ENCODE measurements around the gene HLA-DOB.
"Not testable (repeated sequence)": the region's sequence is repeated elsewhere in the genome, so short reads cannot be mapped to it uniquely, and the experiment has no call there.

The HLA-DOB gene

GRCh38 chr6:32815996-32816395 is 806 bp downstream of the HLA-DOB start:
- DNase-seq (ENCODE audit: extremely low read depth in 1 of 2, low read depth in 1 of 2), result no peak

GRCh38 chr6:32815115-32815514 is 1.7 kb downstream of the HLA-DOB start:
- DNase-seq (ENCODE audit: extremely low read depth in 1 of 2, low read depth in 1 of 2), result no peak

- DNase-seq (ENCODE audit: extremely low read depth in 1 of 2, low read depth in 1 of 2), result no peak
These were observed 2.7 kb downstream of the HLA-DOB start for GRCh38 chr6:32814145-32814544.

- DNase-seq (ENCODE audit: extremely low read depth in 1 of 2, low read depth in 1 of 2), result no peak
These were observed 7.6 kb downstream of the HLA-DOB start for GRCh38 chr6:32809171-32809570.

DNA sequence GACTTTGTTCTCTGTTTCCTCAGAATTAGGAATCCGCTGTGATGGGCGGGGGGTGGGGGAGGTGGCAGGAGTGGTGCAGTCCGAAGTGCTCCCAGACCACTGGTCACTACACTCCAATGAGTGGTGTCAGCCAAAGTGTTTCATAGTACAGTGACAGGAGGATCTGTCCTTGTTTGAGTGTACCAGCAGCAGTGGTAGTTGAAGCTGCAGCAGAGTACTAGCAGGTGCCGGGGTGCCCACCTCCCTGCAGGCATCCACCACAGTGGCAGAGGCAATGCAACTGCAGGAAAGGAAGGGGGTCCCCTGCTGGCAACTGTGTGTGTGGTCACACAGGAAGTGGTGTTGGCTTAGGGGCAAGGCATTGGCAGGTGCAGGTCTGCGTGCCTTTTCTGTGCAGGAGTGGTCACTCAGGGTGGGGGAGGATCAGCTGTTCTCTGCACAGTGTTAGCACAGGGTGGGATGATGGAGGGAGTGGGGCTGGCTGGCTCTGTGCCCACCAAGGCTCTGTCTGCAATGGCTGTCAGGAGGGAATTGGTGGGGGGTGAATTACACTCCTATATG is 9.7 kb downstream of the HLA-DOB start:
- DNase-seq (ENCODE audit: extremely low read depth in 1 of 2, low read depth in 1 of 2), result no peak

DNA sequence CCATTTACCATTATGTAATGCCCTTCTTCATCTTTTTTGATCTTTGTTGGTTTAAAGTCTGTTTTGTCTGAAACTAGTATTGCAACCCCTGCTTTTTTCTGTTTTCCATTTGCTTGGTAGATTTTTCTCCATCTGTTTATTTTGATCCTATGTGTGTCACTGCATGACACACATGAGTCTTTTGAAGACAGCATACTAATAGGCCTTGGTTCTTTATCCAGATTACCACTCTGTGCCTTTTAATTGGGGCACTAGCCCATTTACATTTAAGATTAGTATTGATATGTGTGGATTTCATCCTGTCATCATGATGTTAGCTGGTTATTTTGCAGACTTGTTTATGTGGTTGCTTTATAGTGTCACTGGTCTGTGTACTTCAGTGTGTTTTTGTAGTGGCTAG is 11.4 kb downstream of the HLA-DOB start:
- DNase-seq (ENCODE audit: extremely low read depth in 1 of 2, low read depth in 1 of 2), result not testable (repeated sequence)

DNA sequence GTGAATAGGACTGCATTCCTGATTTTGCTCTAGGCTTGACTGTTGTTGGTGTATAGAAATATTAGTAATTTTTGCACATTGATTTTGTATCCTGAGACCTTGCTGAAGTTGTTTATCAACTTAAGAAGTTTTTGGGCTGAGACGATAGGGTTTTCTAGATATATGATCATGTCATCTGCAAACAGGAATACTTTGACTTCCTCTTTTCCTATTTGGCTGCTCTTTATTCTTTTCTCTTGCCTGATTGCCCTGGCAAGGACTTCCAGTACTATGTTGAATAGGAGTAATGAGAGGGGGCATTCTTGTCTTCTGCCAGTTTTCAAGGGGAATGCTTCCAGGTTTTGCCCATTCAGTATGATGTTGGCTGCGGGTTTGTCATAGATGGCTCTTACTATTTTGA is 13.4 kb downstream of the HLA-DOB start:
- no peak for DNase-seq (ENCODE audit: extremely low read depth in 1 of 2, low read depth in 1 of 2)

DNA sequence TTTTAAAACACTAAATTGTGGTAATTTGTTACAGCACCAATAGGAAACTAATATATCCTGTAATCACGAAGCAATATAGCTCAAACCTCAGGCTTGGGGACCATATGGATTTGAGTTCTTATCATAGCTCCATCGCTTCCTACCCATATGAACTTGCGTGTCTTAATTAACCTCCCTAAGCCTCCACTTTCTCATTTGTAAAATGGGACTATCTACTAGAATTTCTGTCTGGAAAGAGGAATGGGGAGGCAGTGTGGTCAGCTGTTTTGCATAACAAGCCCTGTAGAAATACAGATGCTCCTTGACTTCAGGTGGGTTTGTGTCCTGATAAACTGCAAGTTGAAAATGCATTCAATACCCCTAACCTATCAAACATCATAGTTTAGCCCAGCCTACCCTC is 17.1 kb downstream of the HLA-DOB start:
- no peak for DNase-seq (ENCODE audit: extremely low read depth in 1 of 2, low read depth in 1 of 2)

GRCh38 chr6:32799168-32799567 is 17.6 kb downstream of the HLA-DOB start:
- no peak for DNase-seq (ENCODE audit: extremely low read depth in 1 of 2, low read depth in 1 of 2)

- DNase-seq (ENCODE audit: extremely low read depth in 1 of 2, low read depth in 1 of 2), result peak; percentile 53 to 70
These were observed 19.7 kb downstream of the HLA-DOB start for GRCh38 chr6:32796848-32797776.

- DNase-seq (ENCODE audit: extremely low read depth in 1 of 2, low read depth in 1 of 2), result no peak
These were observed 22.3 kb downstream of the HLA-DOB start for GRCh38 chr6:32794510-32794909.

- DNase-seq (ENCODE audit: extremely low read depth in 1 of 2, low read depth in 1 of 2), result no peak
These were observed 23.8 kb downstream of the HLA-DOB start for GRCh38 chr6:32792901-32793435.

DNA sequence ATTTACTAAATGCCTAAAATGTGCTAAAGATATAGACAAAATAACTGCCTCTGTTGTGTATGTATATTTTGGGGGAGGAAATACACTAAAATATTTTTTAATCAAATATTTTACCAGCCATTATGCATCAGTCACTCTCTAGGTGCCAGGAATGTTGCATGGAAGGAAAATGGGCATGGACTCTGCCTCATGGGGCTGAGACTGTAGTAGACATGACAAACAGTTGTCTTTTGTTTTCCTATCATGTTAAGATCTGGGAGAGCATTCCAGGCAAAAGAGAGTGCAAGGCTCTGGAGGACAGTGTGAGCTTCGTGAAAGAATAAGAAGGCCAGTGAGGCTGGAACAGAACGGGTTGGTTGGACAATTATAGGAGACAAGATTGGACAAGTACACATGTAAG is 26.5 kb downstream of the HLA-DOB start:
- DNase-seq (ENCODE audit: extremely low read depth in 1 of 2, low read depth in 1 of 2), result no peak

DNA sequence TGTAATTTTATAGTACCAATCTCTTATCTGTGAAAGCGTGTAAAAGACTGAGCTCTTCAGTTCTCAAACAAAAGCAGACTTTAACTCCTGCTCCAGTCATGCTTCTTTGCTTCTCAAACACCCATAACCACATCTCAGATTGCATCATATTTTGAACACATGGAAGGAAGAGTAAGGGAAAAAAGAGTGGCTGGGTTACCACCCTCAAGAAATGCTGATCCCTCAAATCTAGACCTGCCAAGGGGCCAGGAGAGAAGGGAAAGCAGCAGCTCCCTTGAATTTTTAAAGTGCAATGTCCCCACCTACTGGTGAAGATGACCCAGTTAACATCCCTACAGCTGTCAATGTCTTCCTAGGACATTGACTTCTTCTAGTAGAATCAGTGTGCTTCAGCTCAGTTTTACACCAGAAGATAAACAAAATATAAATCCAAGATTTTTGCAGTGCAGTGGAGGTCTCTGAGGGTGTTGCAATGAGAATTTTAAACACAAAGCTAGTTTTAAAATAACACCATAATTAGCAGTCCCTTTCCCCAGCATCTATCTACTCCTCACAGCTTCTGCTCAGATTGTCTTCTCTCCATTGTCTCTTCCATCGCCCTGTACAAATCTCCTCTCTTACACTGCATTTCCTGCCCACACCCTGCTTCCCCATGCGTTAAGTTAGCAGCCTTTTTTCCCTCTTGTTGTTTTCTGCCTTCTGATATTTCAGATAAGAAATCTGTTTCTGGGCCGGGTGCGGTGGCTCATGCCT is 30.8 kb downstream of the HLA-DOB start:
- no peak for DNase-seq (ENCODE audit: extremely low read depth in 1 of 2, low read depth in 1 of 2)

GRCh38 chr6:32782923-32783322 is 33.9 kb downstream of the HLA-DOB start:
- not testable (repeated sequence) for DNase-seq (ENCODE audit: extremely low read depth in 1 of 2, low read depth in 1 of 2)

GRCh38 chr6:32779036-32779435 is 37.8 kb downstream of the HLA-DOB start:
- no peak for DNase-seq (ENCODE audit: extremely low read depth in 1 of 2, low read depth in 1 of 2)

GRCh38 chr6:32775071-32775470 is 41.7 kb downstream of the HLA-DOB start:
- no peak for DNase-seq (ENCODE audit: extremely low read depth in 1 of 2, low read depth in 1 of 2)

GRCh38 chr6:32774426-32774825 is 42.4 kb downstream of the HLA-DOB start:
- no peak for DNase-seq (ENCODE audit: extremely low read depth in 1 of 2, low read depth in 1 of 2)

DNA sequence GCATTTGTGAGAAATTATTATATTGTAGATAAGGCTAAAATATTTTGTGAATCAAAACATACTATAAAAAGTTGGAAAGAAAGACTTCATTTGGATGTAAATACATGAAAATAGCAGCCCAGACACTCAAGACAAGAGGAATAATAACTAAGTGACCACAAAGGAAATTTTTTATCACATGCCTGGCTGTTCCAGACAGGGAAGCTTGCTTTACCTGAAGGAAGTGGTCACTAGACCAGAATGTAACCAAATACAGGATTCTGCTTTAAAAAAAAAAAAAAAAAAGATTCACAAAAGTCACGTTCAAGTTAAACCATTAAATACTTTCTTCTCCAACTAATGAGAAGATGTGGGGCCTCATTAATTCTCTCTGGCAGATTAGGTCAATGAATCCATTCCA is 44.1 kb downstream of the HLA-DOB start:
- DNase-seq (ENCODE audit: extremely low read depth in 1 of 2, low read depth in 1 of 2), result no peak

DNA sequence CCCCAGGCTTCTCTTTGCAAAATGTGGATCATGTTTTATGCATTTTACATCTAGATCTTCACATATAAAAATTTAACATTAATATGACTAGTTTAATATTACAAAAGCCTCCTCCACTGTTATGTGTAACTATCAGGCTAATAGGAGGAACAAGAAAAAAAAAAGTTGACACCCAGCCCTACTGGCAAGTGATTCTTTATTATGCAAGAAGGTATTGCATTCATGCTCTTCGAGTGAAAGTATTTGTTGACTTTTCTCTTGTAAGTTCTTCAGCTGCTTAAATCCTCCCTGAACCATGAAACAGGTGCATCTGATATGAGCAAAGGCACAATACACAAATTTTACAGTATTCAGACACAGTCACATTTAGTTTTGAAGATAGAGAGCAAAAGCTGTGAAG is 52.8 kb downstream of the HLA-DOB start:
- no peak for DNase-seq (ENCODE audit: extremely low read depth in 1 of 2, low read depth in 1 of 2)

GRCh38 chr6:32763421-32763820 is 53.4 kb downstream of the HLA-DOB start, which contains the start of gene HLA-DQB2:
Gene HLA-DQB2 (minus strand): TSS chr6:32763532. CDS start chr6:32763470, 62 bp downstream.
- DNase-seq (ENCODE audit: extremely low read depth in 1 of 2, low read depth in 1 of 2), result no peak
